NCI-H226 (cell line): ENCODE results near the gene C5orf58.

Source experiments
- DNase-seq: peaks from one replicate; pipeline ENCODE4 v3.0.0-alpha.2; 2015

C5orf58 gene

GRCh38 chr5:170261528-170262043 is 28.8 kb downstream of the C5orf58 start:
- DNase-seq, result no peak

GRCh38 chr5:170262061-170263045 is 29.6 kb downstream of the C5orf58 start:
- DNase-seq, result no peak

GRCh38 chr5:170263906-170264305 is 31.1 kb downstream of the C5orf58 start:
- DNase-seq, result no peak

- no peak for DNase-seq
These were observed 32.7 kb downstream of the C5orf58 start for GRCh38 chr5:170265522-170265921.

- no peak for DNase-seq
These were observed 34.0 kb downstream of the C5orf58 start for GRCh38 chr5:170266570-170267381.

GRCh38 chr5:170267431-170268152 is 34.8 kb downstream of the C5orf58 start:
- DNase-seq, result peak; percentile 15

DNA sequence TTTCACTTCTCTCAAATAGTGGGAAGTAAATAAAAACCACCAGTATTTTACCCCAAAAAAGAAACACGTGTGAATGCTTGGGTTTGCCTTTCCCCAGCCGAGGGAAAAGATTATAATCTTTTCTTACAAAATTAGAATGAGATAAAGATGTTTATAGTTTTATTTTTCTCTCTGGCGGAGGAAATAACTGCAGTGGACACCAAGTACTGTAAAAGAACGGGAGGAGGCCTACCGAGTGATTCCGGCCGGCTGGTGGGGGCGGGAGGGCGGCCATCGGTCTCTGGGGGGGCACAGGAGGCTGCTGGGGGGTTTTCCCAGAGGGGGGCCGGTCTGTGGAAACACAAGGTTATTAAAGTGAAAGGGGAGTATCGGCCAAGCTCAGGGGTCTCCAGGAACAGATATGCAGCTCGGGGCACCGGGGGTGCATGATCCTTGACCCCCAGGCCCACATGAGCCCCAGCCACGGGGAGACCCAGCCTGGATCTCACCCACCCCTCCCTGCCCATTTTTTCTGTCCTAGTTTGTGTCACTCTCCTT is 35.4 kb downstream of the C5orf58 start:
- no peak for DNase-seq

- no peak for DNase-seq
These were observed 36.1 kb downstream of the C5orf58 start for GRCh38 chr5:170268884-170269283.

- DNase-seq, result no peak
These were observed 36.8 kb downstream of the C5orf58 start for GRCh38 chr5:170269579-170269978.

GRCh38 chr5:170270293-170271069 is 37.7 kb downstream of the C5orf58 start:
- DNase-seq, result no peak

- DNase-seq, result peak; percentile 12
These were observed 41.4 kb downstream of the C5orf58 start for GRCh38 chr5:170273968-170274710.

DNA sequence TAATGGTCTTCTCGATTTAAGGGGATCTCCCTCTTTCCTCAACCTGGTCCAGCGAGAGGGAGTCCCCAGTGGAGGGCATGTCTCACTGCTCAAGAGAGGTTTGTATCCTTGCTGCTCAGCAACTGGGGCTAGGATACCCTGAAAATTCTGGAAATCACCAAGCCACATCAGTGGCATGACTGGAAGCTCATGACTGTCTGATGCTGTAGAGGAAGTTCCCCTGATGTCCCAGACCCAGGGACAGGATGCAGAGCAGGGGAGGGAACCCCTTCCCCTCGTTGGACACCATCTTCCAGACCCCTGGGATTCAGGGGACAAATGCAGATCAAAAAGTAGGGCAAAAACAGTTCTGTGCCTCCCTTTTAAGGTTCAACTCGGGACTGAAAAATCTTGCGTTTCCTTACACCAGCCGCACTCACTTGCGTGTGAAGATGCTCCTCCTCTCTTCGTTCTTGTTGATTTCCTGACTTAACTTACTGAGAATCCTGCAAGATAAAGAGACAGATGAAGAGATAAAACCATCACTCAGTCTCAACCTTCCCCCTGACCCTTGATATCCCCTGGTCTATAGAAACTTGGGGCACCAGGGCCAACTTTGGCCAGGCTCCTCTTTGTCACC is 42.7 kb downstream of the C5orf58 start:
- DNase-seq, result no peak

GRCh38 chr5:170276140-170276539 is 43.4 kb downstream of the C5orf58 start:
- no peak for DNase-seq

DNA sequence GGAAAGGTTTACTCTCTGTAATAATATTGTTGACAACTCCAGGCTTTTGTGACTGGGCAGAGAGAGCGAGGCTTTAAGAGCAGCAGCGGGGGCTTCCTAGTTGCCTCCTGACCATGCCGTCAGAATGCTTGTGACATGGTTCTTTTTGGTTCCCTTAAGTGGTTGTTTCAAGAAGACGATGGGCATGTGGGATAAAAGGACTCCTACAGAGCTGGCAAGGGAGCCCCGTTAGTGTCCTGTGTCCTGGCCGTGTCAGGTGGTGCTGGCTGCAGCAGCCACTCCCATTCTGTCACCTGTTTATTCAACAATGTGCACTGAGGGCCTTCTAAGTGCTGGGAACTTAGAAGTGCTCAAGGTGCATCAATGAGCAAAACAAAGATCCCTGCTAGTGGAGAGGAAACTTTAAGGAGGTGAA is 45.1 kb downstream of the C5orf58 start:
- no peak for DNase-seq

- DNase-seq, result no peak
These were observed 46.0 kb downstream of the C5orf58 start for GRCh38 chr5:170278611-170279458.

GRCh38 chr5:170279459-170279817 is 46.7 kb downstream of the C5orf58 start:
- no peak for DNase-seq

- no peak for DNase-seq
These were observed 47.3 kb downstream of the C5orf58 start for GRCh38 chr5:170280011-170280493.

- DNase-seq, result no peak
These were observed 50.5 kb downstream of the C5orf58 start for GRCh38 chr5:170283296-170283695.

GRCh38 chr5:170284231-170284630 is 51.4 kb downstream of the C5orf58 start:
- DNase-seq, result no peak
